ENCODE measurements around the gene SLC9A9. TPM values are rescaled to one million over a fixed set of nuclear protein-coding genes. Genes with fewer than 3 reads are reported as not detected.

The SLC9A9 gene
- total RNA-seq, 6 experiments from 2014 or later: 1.3 to 6.3 (median 3.0) TPM

- 61% methylated on average over 3 of the region's 3 CpGs for WGBS (ENCODE audit: insufficient coverage, low coverage, low lambda C conversion rate, missing lambda C conversion rate)
- H3K36me3 ChIP-seq: no peaks in the 10 kb centered on the region
- no peaks in the 10 kb centered on the region for H3K9me3 ChIP-seq
- H3K27ac ChIP-seq: no peak overlapping the region
- ATAC-seq (peak in 3 of 4 donors; percentile 24 to 40 (median 38)), DNase-seq (no peak)
- TF ChIP-seq POLR2A (IDR thresholded peaks at IDR 0.05) (no peak), CTCF (IDR thresholded peaks at IDR 0.05) (no peak)
- H3K4me3 ChIP-seq: no peak overlapping the region
- intact Hi-C loops (cut with DNase I): no loop called here
- H3K4me1 ChIP-seq: no peaks in the 10 kb centered on the region
- H3K27me3 ChIP-seq: no peaks in the 10 kb centered on the region
Measured at GRCh38 chr3:143590660-143591059, 257.6 kb downstream of the SLC9A9 start.

- TF ChIP-seq POLR2A (IDR thresholded peaks at IDR 0.05) (no peak), CTCF (IDR thresholded peaks at IDR 0.05) (no peak)
- no peak for DNase-seq
- WGBS (ENCODE audit: insufficient coverage, low coverage, low lambda C conversion rate, missing lambda C conversion rate): 63% methylated on average over 2 of the region's 2 CpGs
- no peak for ATAC-seq
- intact Hi-C loops (cut with DNase I): no loop called here
- no peaks in the 10 kb centered on the region for H3K4me1 ChIP-seq
- no peak overlapping the region for H3K27ac ChIP-seq
- no peaks in the 10 kb centered on the region for H3K9me3 ChIP-seq
- no peaks in the 10 kb centered on the region for H3K27me3 ChIP-seq
- no peaks in the 10 kb centered on the region for H3K36me3 ChIP-seq
- no peak overlapping the region for H3K4me3 ChIP-seq
Measured at GRCh38 chr3:143586576-143586975, 261.7 kb downstream of the SLC9A9 start.

DNA sequence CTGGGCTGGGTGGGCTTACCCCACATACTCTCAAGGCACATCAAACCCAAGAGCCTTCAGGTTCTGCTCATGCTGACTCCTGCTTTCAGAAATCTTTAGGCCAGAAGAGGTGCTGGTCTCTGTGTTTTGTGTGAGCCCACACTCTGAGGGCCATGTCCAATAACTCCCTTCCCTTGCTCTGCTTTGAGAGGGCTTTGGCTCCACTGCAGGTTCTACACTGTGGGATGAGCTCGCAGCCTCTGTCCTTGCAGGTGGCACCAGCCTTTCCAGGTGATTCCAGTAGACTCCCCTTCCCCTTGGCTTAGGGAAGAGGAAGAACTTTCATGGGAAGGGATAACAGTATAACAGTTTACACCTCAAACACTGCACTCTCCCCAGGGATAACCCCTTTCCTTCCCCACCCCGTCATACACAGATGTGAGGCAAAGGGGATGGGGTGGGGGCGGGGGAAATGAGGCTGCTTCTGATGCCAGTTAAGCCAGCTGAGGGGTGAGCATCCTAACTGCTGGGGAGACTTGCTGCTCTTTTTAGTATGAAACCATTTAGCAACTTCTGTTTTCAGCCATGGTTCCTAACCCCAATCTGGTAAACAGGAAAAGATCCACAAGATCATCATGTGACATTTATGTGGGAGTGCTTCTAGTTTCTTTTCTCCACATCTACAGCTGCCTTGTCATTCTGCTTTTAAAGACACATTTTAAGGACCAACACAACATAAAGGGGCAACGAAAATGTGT is 262.4 kb downstream of the SLC9A9 start:
- DNase-seq (no peak), ATAC-seq (peak; percentile 28 to 70 (median 43))
- H3K4me3 ChIP-seq: no peak overlapping the region
- no peaks in the 10 kb centered on the region for H3K27me3 ChIP-seq
- H3K27ac ChIP-seq: no peak overlapping the region
- intact Hi-C loops (cut with DNase I): no loop called here
- TF ChIP-seq POLR2A (IDR thresholded peaks at IDR 0.05): no peak
- no peak for TF ChIP-seq CTCF (IDR thresholded peaks at IDR 0.05)
- no peaks in the 10 kb centered on the region for H3K9me3 ChIP-seq
- no peaks in the 10 kb centered on the region for H3K4me1 ChIP-seq
- 54% methylated on average over 4 of the region's 4 CpGs for WGBS (ENCODE audit: insufficient coverage, low coverage, low lambda C conversion rate, missing lambda C conversion rate)
- no peaks in the 10 kb centered on the region for H3K36me3 ChIP-seq

- 77% methylated on average over 1 of the region's 1 CpG for WGBS (ENCODE audit: insufficient coverage, low coverage, low lambda C conversion rate, missing lambda C conversion rate)
- intact Hi-C loops (cut with DNase I): no loop called here
- H3K27me3 ChIP-seq: no peaks in the 10 kb centered on the region
- no peak overlapping the region for H3K27ac ChIP-seq
- DNase-seq: no peak
- no peak overlapping the region for H3K4me3 ChIP-seq
- no peaks in the 10 kb centered on the region for H3K4me1 ChIP-seq
- no peak for ATAC-seq
- H3K9me3 ChIP-seq: no peaks in the 10 kb centered on the region
- H3K36me3 ChIP-seq: no peaks in the 10 kb centered on the region
- TF ChIP-seq POLR2A (IDR thresholded peaks at IDR 0.05) (no peak), CTCF (IDR thresholded peaks at IDR 0.05) (no peak)
Measured at GRCh38 chr3:143584474-143584873, 263.8 kb downstream of the SLC9A9 start.

Data from right lobe of liver (tissue), 6 donors.